Sigmoid colon (tissue), 7 donors: ENCODE measurements around the gene RTN4. TPM values are rescaled to one million over a fixed set of nuclear protein-coding genes. Genes with fewer than 3 reads are reported as not detected.
"Not testable (repeated sequence)": the region's sequence is repeated elsewhere in the genome, so short reads cannot be mapped to it uniquely, and the experiment has no call there.

ENCODE experiments used
- DNase-seq: peaks from one replicate; pipeline ENCODE4 v3.0.0-alpha.2; 2019
- H3K27ac ChIP-seq, 4 donors: fragments of 200-600 bp; sonication (generic); one replicate each; pipeline ENCODE4 v1.5.1; 2016 to 2019; ENCODE audit warnings: mild to moderate bottlenecking in 1 of 4
- H3K27me3 ChIP-seq, 3 donors: fragments of 200-600 bp; sonication (generic); one replicate each; pipeline ENCODE4 v1.5.1; 2019; ENCODE audit warnings: mild to moderate bottlenecking in 1 of 3
- H3K36me3 ChIP-seq, 4 donors: fragments of 200-600 bp; sonication (generic); one replicate each; pipeline ENCODE4 v1.5.1; 2016 to 2019
- H3K4me1 ChIP-seq, 4 donors: fragments of 200-600 bp; sonication (generic); one replicate each; pipeline ENCODE4 v1.5.1; 2017 to 2019
- H3K4me3 ChIP-seq, 4 donors: fragments of 200-600 bp; sonication (generic); one replicate each; pipeline ENCODE4 v1.5.1; 2017 to 2019; ENCODE audit warnings: mild to moderate bottlenecking in 2 of 4, moderate library complexity in 1 of 4
- H3K9me3 ChIP-seq, 4 donors: fragments of 200-600 bp in 3 of 4; sonication (generic) in 3 of 4; one replicate each; pipeline versions ENCODE4 v1.5.1 to v1.6.1; 2013 to 2019
- CTCF ChIP-seq, 4 experiments: fragments of 450-650 bp in 3 of 4; fragments of 200-600 bp in 1 of 4; IDR thresholded peaks; one replicate each; pipeline ENCODE4 v1.5.1; 2016 to 2019; ENCODE audit warnings: antibody characterized with exemption in 4 of 4, mild to moderate bottlenecking in 3 of 4, moderate library complexity in 2 of 4
- EP300 ChIP-seq, 4 donors: sonication (generic); formaldehyde crosslinking; IDR thresholded peaks; one replicate each; pipeline ENCODE4 v1.6.1; 2017; ENCODE audit warnings: antibody characterized with exemption in 4 of 4
- POLR2A ChIP-seq, 2 donors: fragments of 450-650 bp; IDR thresholded peaks; one replicate each; pipeline ENCODE4 v1.6.1; 2016; ENCODE audit warnings: antibody characterized with exemption in 2 of 2, mild to moderate bottlenecking in 2 of 2, moderate library complexity in 2 of 2
- POLR2AphosphoS5 ChIP-seq, 4 donors: sonication (generic); formaldehyde crosslinking; IDR thresholded peaks; one replicate each; pipeline ENCODE4 v1.6.1; 2017; ENCODE audit warnings: antibody characterized with exemption in 4 of 4
- WGBS, 2 donors: extraction: QIAGEN DNeasy Blood & Tissue Kit; methylation state at CpG; one replicate each; pipeline ENCODE4 v1.1.7; 2013; 5-methylcytosine and 5-hydroxymethylcytosine counted together
- intact Hi-C: fragments of 100-400 bp; cut with DNase I; formaldehyde crosslinking; loops from one replicate; pipeline ENCODE4 v1.15.1; 2023
- polyA plus RNA-seq, 3 donors: library from polyadenylated mRNA; stranded (reverse); fragments of 200-250 nt; gene quantifications; one replicate each; pipeline ENCODE4 v1.2.3, GENCODE V29; 2013
- total RNA-seq, 4 donors: library from RNA; depleted of rRNA; stranded (reverse); fragments of >200 nt; gene quantifications; one replicate each; pipeline ENCODE4 v1.1.0, GENCODE V29; 2016
- donor health status: healthy with polysubstance abuse.
- donor health status: Bipolar disorder and iron deficiency.
- donor health status: healthy.

The RTN4 gene
- total and polyA plus RNA-seq, 7 donors: 54.1 to 264 (median 153) TPM

GRCh38 chr2:55097082-55097460 is 46.8 kb upstream of the RTN4 start:
- H3K27me3 ChIP-seq: no peaks in the 10 kb centered on the region
- no peak for TF ChIP-seq POLR2AphosphoS5 (IDR thresholded peaks at IDR 0.05)
- TF ChIP-seq POLR2A (IDR thresholded peaks at IDR 0.05): no peak
- TF ChIP-seq CTCF (IDR thresholded peaks at IDR 0.05): no peak
- no peak for TF ChIP-seq EP300 (IDR thresholded peaks at IDR 0.05)
- H3K9me3 ChIP-seq: no peaks in the 10 kb centered on the region
- DNase-seq: no peak
- peak overlapping the region; percentile 67 to 87 (median 78) for H3K27ac ChIP-seq
- WGBS, 2 donors: 77 to 81% methylated on average over 1 of the region's 1 CpG
- peaks cover 0 to 53% (median 47%) of the 10 kb centered on the region in 4 donors for H3K4me1 ChIP-seq
- no peaks in the 10 kb centered on the region for H3K36me3 ChIP-seq
- H3K4me3 ChIP-seq: no peak overlapping the region
- intact Hi-C loops: loop anchor here (5.0 kb wide), 2 partner anchors 45 to 60 kb away; partner anchors contain the start of gene RTN4

- TF ChIP-seq POLR2AphosphoS5 (IDR thresholded peaks at IDR 0.05) (no peak), CTCF (IDR thresholded peaks at IDR 0.05) (no peak), EP300 (IDR thresholded peaks at IDR 0.05) (no peak), POLR2A (IDR thresholded peaks at IDR 0.05) (no peak)
- peaks cover 0 to 48% (median 44%) of the 10 kb centered on the region in 4 donors for H3K4me1 ChIP-seq
- 83 to 88% methylated on average over 3 of the region's 3 CpGs for WGBS, 2 donors
- no peaks in the 10 kb centered on the region for H3K9me3 ChIP-seq
- DNase-seq: no peak
- no peak overlapping the region for H3K4me3 ChIP-seq
- H3K27me3 ChIP-seq: no peaks in the 10 kb centered on the region
- H3K27ac ChIP-seq: peak overlapping the region; percentile 67 to 87 (median 78)
- no peaks in the 10 kb centered on the region for H3K36me3 ChIP-seq
- intact Hi-C loops: loop anchor here (5.0 kb wide), 2 partner anchors 44 to 61 kb away; partner anchors contain the start of gene RTN4
These were observed 46.3 kb upstream of the RTN4 start for GRCh38 chr2:55096586-55096985.

- Histone ChIP-seq H3K4me3 (no peak overlapping the region), H3K27me3 (no peaks in the 10 kb centered on the region), H3K27ac (no peak overlapping the region), H3K36me3 (no peaks in the 10 kb centered on the region), H3K9me3 (no peaks in the 10 kb centered on the region), H3K4me1 (peaks cover 0 to 23% (median 20%) of the 10 kb centered on the region in 4 donors)
- DNase-seq: no peak
- intact Hi-C loops: no loop called here
- no peak for TF ChIP-seq POLR2AphosphoS5 (IDR thresholded peaks at IDR 0.05)
- no peak for TF ChIP-seq CTCF (IDR thresholded peaks at IDR 0.05)
- no peak for TF ChIP-seq POLR2A (IDR thresholded peaks at IDR 0.05)
- no peak for TF ChIP-seq EP300 (IDR thresholded peaks at IDR 0.05)
- 74 to 78% methylated on average over 4 of the region's 4 CpGs for WGBS, 2 donors
These were observed 43.1 kb upstream of the RTN4 start for GRCh38 chr2:55093381-55093780.

GRCh38 chr2:55092439-55092838 is 42.2 kb upstream of the RTN4 start:
- Histone ChIP-seq H3K36me3 (no peaks in the 10 kb centered on the region), H3K27me3 (no peaks in the 10 kb centered on the region), H3K9me3 (no peaks in the 10 kb centered on the region), H3K27ac (no peak overlapping the region), H3K4me1 (peaks cover 0 to 16% (median 13%) of the 10 kb centered on the region in 4 donors), H3K4me3 (no peak overlapping the region)
- no peak for DNase-seq
- no peak for TF ChIP-seq EP300 (IDR thresholded peaks at IDR 0.05)
- TF ChIP-seq CTCF (IDR thresholded peaks at IDR 0.05): no peak
- TF ChIP-seq POLR2AphosphoS5 (IDR thresholded peaks at IDR 0.05): no peak
- 29 to 73% methylated on average over 6 of the region's 6 CpGs for WGBS, 2 donors
- intact Hi-C loops: no loop called here

GRCh38 chr2:55091681-55092080 is 41.4 kb upstream of the RTN4 start:
- H3K27me3 ChIP-seq, H3K27ac ChIP-seq, DNase-seq, H3K36me3 ChIP-seq, H3K9me3 ChIP-seq, H3K4me3 ChIP-seq, intact Hi-C loops, H3K4me1 ChIP-seq: not testable (repeated sequence)
- 68 to 71% methylated on average over 4 of the region's 4 CpGs for WGBS, 2 donors
